ENCODE measurements around the gene CHST9. TPM values are rescaled to one million over a fixed set of nuclear protein-coding genes. Genes with fewer than 3 reads are reported as not detected.

The CHST9 gene
- total RNA-seq, 1 experiment from 2014 or later = 3.5 TPM

DNA sequence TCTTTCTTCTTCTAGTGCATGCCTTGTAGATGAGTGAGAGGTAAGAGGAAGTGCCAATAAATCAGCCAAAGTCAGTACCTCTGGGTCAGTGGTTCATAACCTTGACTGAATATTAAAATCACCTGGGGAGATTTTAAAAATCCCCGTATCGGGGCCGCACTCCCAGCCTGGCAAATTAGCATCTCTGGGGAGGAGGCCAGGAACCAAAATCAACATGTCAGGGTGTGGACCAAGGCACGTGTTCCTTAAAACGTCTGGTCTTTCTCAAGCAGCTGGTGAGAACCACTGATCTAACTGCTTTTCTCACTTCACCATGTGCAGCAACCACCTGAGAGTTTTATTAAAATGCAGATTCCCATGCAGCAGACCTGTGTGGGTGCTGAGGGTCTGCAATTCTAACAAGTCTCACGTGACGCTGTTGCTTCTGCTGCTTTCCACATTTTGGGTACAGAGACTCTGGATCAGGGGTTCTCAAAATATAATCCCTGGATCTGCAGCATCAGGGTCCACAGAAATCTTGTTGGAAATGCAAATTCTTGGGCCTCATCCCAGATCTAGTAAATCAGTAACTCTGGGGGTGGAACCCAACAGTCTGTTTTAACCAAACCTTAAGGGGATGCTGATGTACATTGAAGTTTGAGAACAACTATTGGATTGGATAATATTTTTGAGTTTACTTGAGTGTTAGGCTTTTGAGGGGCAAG is 49.5 kb downstream of the CHST9 start:
- Histone ChIP-seq H3K14ac (ENCODE audit: insufficient read depth, low read length) (no peak overlapping the region), H4K8ac (replicated peaks; ENCODE audit: insufficient read length, low read depth, low read length) (no peak overlapping the region), H3K27me3 (ENCODE audit: insufficient read depth, low read length) (no peaks in the 10 kb centered on the region), H3K4ac (ENCODE audit: low read depth, low read length) (no peak overlapping the region), H3T11ph (ENCODE audit: low read length) (no peak overlapping the region), H3K79me1 (ENCODE audit: insufficient read depth, low read depth, low read length, poor library complexity, severe bottlenecking) (no peaks in the 10 kb centered on the region), H2BK20ac (ENCODE audit: low read depth, low read length, poor library complexity, severe bottlenecking) (no peak overlapping the region), H3K9me3 (ENCODE audit: control insufficient read depth, low read depth, low read length) (no peaks in the 10 kb centered on the region), H2BK12ac (ENCODE audit: insufficient read length, low read depth, low read length) (no peak overlapping the region), H2AFZ (ENCODE audit: low read length) (no peak overlapping the region), H3K4me1 (ENCODE audit: insufficient read depth, low read length) (peaks cover 10% of the 10 kb centered on the region; the same call in 1 of the 2 replicates), H2AK5ac (ENCODE audit: insufficient read length, low read length) (no peak overlapping the region), H2BK15ac (ENCODE audit: low read depth, low read length) (no peak overlapping the region), H3K18ac (ENCODE audit: insufficient read length, low read depth, low read length) (no peak overlapping the region), H3K23me2 (ENCODE audit: insufficient read length, low read depth, low read length, poor library complexity, severe bottlenecking) (no peaks in the 10 kb centered on the region), H2BK120ac (ENCODE audit: low read depth, low read length, poor library complexity, severe bottlenecking) (no peak overlapping the region), H3K79me2 (ENCODE audit: insufficient read depth, low read length) (no peaks in the 10 kb centered on the region), H3K56ac (ENCODE audit: insufficient read length, low read depth, low read length) (no peak overlapping the region), H3K27ac (ENCODE audit: insufficient read length, low read depth, low read length) (no peak overlapping the region), H3K23ac (ENCODE audit: insufficient read length, low read depth, low read length) (no peak overlapping the region), H3K9ac (ENCODE audit: extremely low read depth, insufficient read length, low read length) (no peak overlapping the region), H4K5ac (ENCODE audit: insufficient read length, low read depth, low read length) (no peak overlapping the region), H2BK5ac (ENCODE audit: insufficient read length, low read length) (no peak overlapping the region), H3K4me2 (ENCODE audit: insufficient read depth, insufficient read length, low read length) (no peak overlapping the region), H4K91ac (ENCODE audit: insufficient read length, low read depth, low read length) (no peak overlapping the region), H4K20me1 (ENCODE audit: control insufficient read depth, insufficient read depth, insufficient read length) (no peaks in the 10 kb centered on the region)
- Mint-ChIP-seq H3K36me3 (ENCODE audit: insufficient read depth in 1 of 3, low read depth in 3 of 3) (peaks cover 0 to 4% (median 0%) of the 10 kb centered on the region in 3 experiments; a peak in 1 of 7 replicates), H3K27me3 (ENCODE audit: low read depth) (peaks cover 2% of the 10 kb centered on the region; the same call in 1 of the 2 replicates), H3K9me3 (no peaks in the 10 kb centered on the region), H3K27ac (no peak overlapping the region; a peak in 1 of 7 replicates), H3K4me1 (peaks cover 19% of the 10 kb centered on the region in 2 experiments), H3K4me3 (no peak overlapping the region)
- no CpG with 5 or more reads among the region's 7 CpGs for WGBS (ENCODE audit: extremely low coverage, insufficient read length, low lambda C conversion rate)
- no peak for TF ChIP-seq CTCF (conservative IDR thresholded peaks at IDR 0.05)
- no peak for DNase-seq

Measured in H9 (cell line).